PC-3 (cell line): ENCODE results near the gene DPPA3. TPM values are rescaled to one million over a fixed set of nuclear protein-coding genes. Genes with fewer than 3 reads are reported as not detected.

ENCODE experiments used
- ATAC-seq: fragments of 200-7000 bp; cut with Tn5 transposase; 2 replicates; pipeline ENCODE4 v1.9.1; 2020; ENCODE audit warnings: mild to moderate bottlenecking, moderate library complexity
- Bru-seq: library from RNA; stranded (reverse); fragments of 400-500 nt; gene quantifications from one replicate; lab custom pipeline; 2021; lab: Mats Ljungman, UMichigan
- BruChase-seq, 2 experiments: library from RNA; stranded (reverse); fragments of 400-500 nt; gene quantifications; one replicate each; lab custom pipeline; 2021; lab: Mats Ljungman, UMichigan
- BruUV-seq: library from RNA; stranded (reverse); fragments of 400-500 nt; replicated peaks from 2 replicates; lab custom pipeline; 2021; lab: Mats Ljungman, UMichigan
- CTCF ChIA-PET: fragments of 300-600 bp; sonication (Branson Sonifier 250); formaldehyde crosslinking; loops from one replicate; lab custom pipeline; 2022; ENCODE audit warnings: antibody characterized with exemption; lab: Charles Lee
- POLR2A ChIA-PET: fragments of 300-600 bp; sonication (Branson Sonifier 250); formaldehyde crosslinking; loops from one replicate; lab custom pipeline; 2022; ENCODE audit warnings: antibody characterized with exemption; ENCODE audit not compliant: unreplicated experiment; lab: Charles Lee
- DNase-seq: peaks from one replicate; pipeline ENCODE4 v3.0.0-alpha.2; 2015
- H2AFZ ChIP-seq: fragments of 300-600 bp; sonication (generic); 2 replicates; pipeline ENCODE4 v1.6.0; 2016; ENCODE audit warnings: antibody characterized with exemption, low read length
- H3F3A ChIP-seq: fragments of 300-600 bp; sonication (generic); one replicate; pipeline ENCODE4 v1.6.0; 2017; ENCODE audit warnings: antibody characterized with exemption, low read length, control low read depth, mild to moderate bottlenecking; ENCODE audit not compliant: unreplicated experiment
- H3K27ac ChIP-seq: fragments of 300-600 bp; sonication (generic); 2 replicates; pipeline ENCODE4 v1.5.1; 2016; ENCODE audit warnings: mild to moderate bottlenecking, low read length
- H3K27me3 ChIP-seq: fragments of 300-600 bp; sonication (generic); 2 replicates; pipeline ENCODE4 v1.6.1; 2016; ENCODE audit warnings: low read length, mixed read lengths
- H3K36me3 ChIP-seq: fragments of 300-600 bp; sonication (generic); 2 replicates; pipeline ENCODE4 v1.6.1; 2016; ENCODE audit warnings: low read depth, mixed run types, low read length, mixed read lengths
- H3K4me1 ChIP-seq: fragments of 300-600 bp; sonication (generic); 2 replicates; pipeline ENCODE4 v1.5.1; 2016; ENCODE audit warnings: low read length; ENCODE audit not compliant: insufficient read depth
- H3K4me2 ChIP-seq: fragments of 300-600 bp; sonication (generic); 2 replicates; pipeline ENCODE4 v1.6.0; 2016; ENCODE audit warnings: low read length
- H3K4me3 ChIP-seq: fragments of 300-600 bp; sonication (generic); 2 replicates; pipeline ENCODE4 v1.5.1; 2016; ENCODE audit warnings: mild to moderate bottlenecking, low read length, mixed read lengths
- H3K79me2 ChIP-seq: fragments of 300-600 bp; sonication (generic); 2 replicates; pipeline ENCODE4 v1.6.1; 2017; ENCODE audit warnings: low read length, mixed read lengths
- H3K9ac ChIP-seq: fragments of 300-600 bp; sonication (generic); 2 replicates; pipeline ENCODE4 v1.6.0; 2016; ENCODE audit warnings: mild to moderate bottlenecking, low read length
- H3K9me2 ChIP-seq: fragments of 300-600 bp; sonication (generic); replicated peaks from 2 replicates; pipeline ENCODE4 v1.6.1; 2016; ENCODE audit warnings: mixed run types, low read length, mixed read lengths
- H3K9me3 ChIP-seq: fragments of 300-600 bp; sonication (generic); 2 replicates; pipeline ENCODE4 v1.6.1; 2016; ENCODE audit warnings: low read length, mixed read lengths
- H4K20me1 ChIP-seq: fragments of 300-600 bp; sonication (generic); 2 replicates; pipeline ENCODE4 v1.6.1; 2016; ENCODE audit warnings: low read length, mixed read lengths
- CTCF ChIP-seq: fragments of 300-600 bp; sonication (generic); conservative IDR thresholded peaks from 2 replicates; pipeline ENCODE4 v1.5.1; 2017; ENCODE audit warnings: antibody characterized with exemption, low read depth, mild to moderate bottlenecking, low read length
- EZH2 ChIP-seq: fragments of 300-600 bp; sonication (generic); IDR thresholded peaks from one replicate; pipeline ENCODE4 v1.6.1; 2017; ENCODE audit warnings: antibody characterized with exemption, mild to moderate bottlenecking, low read length; ENCODE audit not compliant: unreplicated experiment
- EZH2phosphoT487 ChIP-seq: fragments of 300-600 bp; sonication (generic); IDR thresholded peaks from 2 replicates; pipeline ENCODE4 v1.6.1; 2018; ENCODE audit warnings: mild to moderate bottlenecking, antibody characterized with exemption, low read length, borderline replicate concordance
- intact Hi-C: fragments of 100-400 bp; cut with micrococcal nuclease; formaldehyde crosslinking; loops from 2 replicates; pipeline ENCODE4 v1.9.0; 2023
- long read RNA-seq: library from polyadenylated mRNA; unstranded; transcript quantifications from one replicate; pipeline ENCODE4 v2.0.0, GENCODE V29; 2021; ENCODE audit not compliant: unreplicated experiment
- total RNA-seq: library from RNA; depleted of rRNA; stranded (reverse); fragments of >200 nt; gene quantifications from 2 replicates; pipeline ENCODE4 v1.2.3, GENCODE V29; 2014; rRNA removed

The DPPA3 gene
- total RNA-seq (not detected in 2 replicates), Bru-seq, nascent RNA (not detected), BruChase-seq, experiment 1, labeled RNA remaining after a 6-hour chase (not detected), BruChase-seq, experiment 2, labeled RNA remaining after a 2-hour chase (not detected)
- long read RNA-seq = 0 reads

DNA sequence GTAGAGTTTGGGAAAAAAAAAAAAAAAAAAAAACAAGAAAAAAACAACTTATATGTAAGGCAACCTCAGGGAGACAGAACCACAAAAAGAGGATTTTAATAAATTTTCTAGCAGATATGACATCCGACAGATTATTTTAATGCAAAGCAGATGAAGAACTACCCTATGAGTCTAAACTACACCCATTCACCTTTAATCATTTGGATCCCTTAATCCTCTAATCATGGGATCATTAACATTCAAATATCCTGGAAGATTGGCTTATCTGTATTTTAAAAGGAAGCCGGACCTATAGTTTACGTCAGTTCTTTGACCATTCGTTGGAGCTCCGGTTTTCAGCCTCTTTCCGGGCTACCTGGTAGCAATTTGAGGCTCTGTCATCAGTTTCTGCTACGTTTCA is at the start of gene DPPA3:
DPPA3 (plus strand) TSS at position 301 of the 400 bp plus-strand sequence. CDS start 138 bp downstream, outside the sequence.
- BruUV-seq = no TSS peak
- intact Hi-C loops = no loop called here
- Histone ChIP-seq H3K9me3 (no peaks in the 10 kb centered on the region), H2AFZ (no peak within 1 kb of the TSS), H3K79me2 (no peaks in the 10 kb centered on the region), H3K9me2 (no peaks in the 10 kb centered on the region), H3K4me1 (no peaks in the 10 kb centered on the region), H3F3A (no peaks in the 10 kb centered on the region), H3K4me2 (no peak within 1 kb of the TSS), H4K20me1 (no peaks in the 10 kb centered on the region), H3K4me3 (no peak within 1 kb of the TSS), H3K9ac (no peak within 1 kb of the TSS), H3K27ac (no peak within 1 kb of the TSS), H3K27me3 (peaks cover 16% of the 10 kb centered on the region), H3K36me3 (no peaks in the 10 kb centered on the region)
- ChIA-PET POLR2A (no interaction called here), CTCF (no interaction called here)
- TF ChIP-seq EZH2 (no peak), EZH2phosphoT487 (no peak)
- no peak for DNase-seq
- no peak for ATAC-seq

DNA sequence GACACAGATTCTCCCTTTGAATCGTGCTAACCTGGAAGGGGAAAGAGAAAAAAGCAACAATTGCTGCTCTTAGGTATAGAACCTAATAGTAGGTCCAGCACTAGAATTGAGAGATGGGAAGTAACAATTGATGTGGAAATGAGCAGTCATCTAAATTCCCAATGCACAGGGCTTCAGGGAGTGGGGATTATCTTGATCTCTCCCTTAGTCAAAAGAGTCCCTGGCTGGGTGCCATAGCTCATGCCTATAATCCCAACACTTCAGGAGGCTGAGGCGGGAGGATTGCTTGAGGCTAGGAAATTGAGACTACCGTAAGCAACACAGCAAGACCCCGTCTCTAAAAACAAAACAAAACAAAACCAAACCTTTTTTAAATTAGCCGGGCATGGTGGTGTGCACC is 49.5 kb upstream of the DPPA3 start:
- no peak overlapping the region for H3K4me2 ChIP-seq
- ChIA-PET CTCF (no interaction called here), POLR2A (no interaction called here)
- no peak overlapping the region for H3K9ac ChIP-seq
- no peak for TF ChIP-seq CTCF
- TF ChIP-seq EZH2phosphoT487 = no peak
- TF ChIP-seq EZH2 = no peak
- no peaks in the 10 kb centered on the region for H3K4me1 ChIP-seq
- H3K4me3 ChIP-seq = no peak overlapping the region
- no peaks in the 10 kb centered on the region for H3K36me3 ChIP-seq
- BruUV-seq = no TSS peak
- no peaks in the 10 kb centered on the region for H3K9me2 ChIP-seq
- no peak for DNase-seq
- no peaks in the 10 kb centered on the region for H3F3A ChIP-seq
- no peak overlapping the region for H3K27ac ChIP-seq
- H3K9me3 ChIP-seq = no peaks in the 10 kb centered on the region
- H3K27me3 ChIP-seq = peaks cover 8% of the 10 kb centered on the region; the same call in 1 of the 2 replicates
- no peaks in the 10 kb centered on the region for H3K79me2 ChIP-seq
- no peak overlapping the region for H2AFZ ChIP-seq
- no peaks in the 10 kb centered on the region for H4K20me1 ChIP-seq
- intact Hi-C loops = no loop called here
- ATAC-seq = no peak

- H3K79me2 ChIP-seq = no peaks in the 10 kb centered on the region
- H3K27ac ChIP-seq = no peak overlapping the region
- no peaks in the 10 kb centered on the region for H3K9me2 ChIP-seq
- TF ChIP-seq EZH2phosphoT487 (no peak), EZH2 (no peak), CTCF (no peak)
- no peaks in the 10 kb centered on the region for H4K20me1 ChIP-seq
- no peaks in the 10 kb centered on the region for H3F3A ChIP-seq
- H3K9ac ChIP-seq = no peak overlapping the region
- ChIA-PET CTCF (no interaction called here), POLR2A (no interaction called here)
- H2AFZ ChIP-seq = no peak overlapping the region
- H3K9me3 ChIP-seq = no peaks in the 10 kb centered on the region
- H3K4me2 ChIP-seq = no peak overlapping the region
- H3K36me3 ChIP-seq = no peaks in the 10 kb centered on the region
- H3K4me1 ChIP-seq = no peaks in the 10 kb centered on the region
- intact Hi-C loops = no loop called here
- ATAC-seq = no peak
- no peak overlapping the region for H3K4me3 ChIP-seq
- BruUV-seq = no TSS peak
- no peak for DNase-seq
- peaks cover 8% of the 10 kb centered on the region; the same call in 1 of the 2 replicates for H3K27me3 ChIP-seq
Observed at GRCh38 chr12:7666595-7666994, 44.6 kb upstream of the DPPA3 start.
